GM12801 (cell line): ENCODE data around the gene PLA2G4B.

Experiments used
- CTCF ChIP-seq: IDR thresholded peaks from one replicate; pipeline ENCODE4 v1.5.1; 2011; ENCODE audit warnings: control low read depth; ENCODE audit not compliant: insufficient read length; ENCODE audit errors: extremely low read depth

PLA2G4B gene

GRCh38 chr15:41817781-41818180 is 20.9 kb upstream of the PLA2G4B start:
- no peak for TF ChIP-seq CTCF

- TF ChIP-seq CTCF, result no peak
Observed at GRCh38 chr15:41819455-41820050, 19.1 kb upstream of the PLA2G4B start.

GRCh38 chr15:41820791-41821423 is 17.7 kb upstream of the PLA2G4B start:
- TF ChIP-seq CTCF, result no peak

GRCh38 chr15:41821831-41822230 is 16.8 kb upstream of the PLA2G4B start:
- no peak for TF ChIP-seq CTCF

- no peak for TF ChIP-seq CTCF
Observed at GRCh38 chr15:41822471-41822870, 16.2 kb upstream of the PLA2G4B start.

GRCh38 chr15:41822957-41823356 is 15.7 kb upstream of the PLA2G4B start:
- no peak for TF ChIP-seq CTCF

GRCh38 chr15:41823502-41823901 is 15.1 kb upstream of the PLA2G4B start:
- TF ChIP-seq CTCF, result no peak
